Lung (tissue), 12 donors: ENCODE measurements around the gene PHF14. TPM values are rescaled to one million over a fixed set of nuclear protein-coding genes. Genes with fewer than 3 reads are reported as not detected.

Experiments used
- ATAC-seq: fragments of 200-7000 bp; cut with Tn5 transposase; one replicate; pipeline ENCODE4 v1.9.1; 2020; ENCODE audit warnings: moderate number of reproducible peaks; ENCODE audit not compliant: insufficient read depth, low FRiP score
- DNase-seq, 3 donors: peaks; one replicate each; pipeline ENCODE4 v3.0.0-alpha.2; 2013 to 2017
- H3K27ac ChIP-seq, 2 donors: one replicate each; pipeline ENCODE4 v1.5.1; 2013; ENCODE audit warnings: mild to moderate bottlenecking in 2 of 2, moderate library complexity in 2 of 2, control low read depth in 1 of 2, inconsistent platforms in 1 of 2, low read depth in 1 of 2, low read length in 1 of 2
- H3K27me3 ChIP-seq, 3 donors: one replicate each; pipeline ENCODE4 v1.5.1; 2013; ENCODE audit warnings: low read length in 2 of 3; ENCODE audit not compliant: control insufficient read depth in 3 of 3, insufficient read depth in 3 of 3
- H3K36me3 ChIP-seq, 4 donors: one replicate each; pipeline ENCODE4 v1.5.1; 2013; ENCODE audit warnings: low read length in 4 of 4, mild to moderate bottlenecking in 1 of 4, moderate library complexity in 1 of 4; ENCODE audit not compliant: control insufficient read depth in 4 of 4, insufficient read depth in 4 of 4
- H3K4me1 ChIP-seq, 5 donors: one replicate each; pipeline ENCODE4 v1.5.1; 2013; ENCODE audit warnings: low read length in 5 of 5, mild to moderate bottlenecking in 2 of 5, moderate library complexity in 1 of 5; ENCODE audit not compliant: control insufficient read depth in 5 of 5, insufficient read depth in 5 of 5
- H3K4me3 ChIP-seq: one replicate; pipeline ENCODE4 v1.5.1; 2013; ENCODE audit warnings: mild to moderate bottlenecking, control low read depth, moderate library complexity
- H3K9ac ChIP-seq, 2 donors: one replicate each; pipeline ENCODE4 v1.5.1; 2013; ENCODE audit warnings: low read length in 2 of 2, control low read depth in 1 of 2; ENCODE audit not compliant: insufficient read depth in 1 of 2
- H3K9me3 ChIP-seq, 4 donors: one replicate each; pipeline ENCODE4 v1.5.1; 2013; ENCODE audit warnings: low read length in 3 of 4, mild to moderate bottlenecking in 1 of 4, moderate library complexity in 1 of 4; ENCODE audit not compliant: control insufficient read depth in 4 of 4, insufficient read depth in 3 of 4
- WGBS, 2 donors: extraction: QIAGEN DNeasy Blood & Tissue Kit; methylation state at CpG; one replicate each; pipeline ENCODE4 v1.1.7; 2013; 5-methylcytosine and 5-hydroxymethylcytosine counted together
- polyA plus RNA-seq, 2 donors: library from polyadenylated mRNA; stranded (reverse); fragments of 200-250 nt; gene quantifications; one replicate each; pipeline ENCODE4 v1.2.1, GENCODE V29; 2013
- total RNA-seq, 2 donors: library from RNA; depleted of rRNA in 1 of 2; stranded (reverse); fragments of >200 nt in 1 of 2; gene quantifications; one replicate each; pipeline ENCODE4 v1.2.1, GENCODE V29; 2014 to 2021
- TF ChIP-seq, protein P1 (sequence below): IDR thresholded peaks from 2 replicates; pipeline ENCODE4 v1.5.1; 2012; ENCODE audit warnings: mild to moderate bottlenecking; ENCODE audit errors: control extremely low read depth, extremely low read depth
- donor health status: control.
- donor health status: control.
- donor health status: Bipolar disorder and iron deficiency.
- donor health status: healthy.
- donor health status: DM: yes; HTN: yes; CAD: no.

The PHF14 gene
- total and polyA plus RNA-seq, 4 donors, result 12.9 to 89.5 (median 24.7) TPM

- TF ChIP-seq, protein P1, sequence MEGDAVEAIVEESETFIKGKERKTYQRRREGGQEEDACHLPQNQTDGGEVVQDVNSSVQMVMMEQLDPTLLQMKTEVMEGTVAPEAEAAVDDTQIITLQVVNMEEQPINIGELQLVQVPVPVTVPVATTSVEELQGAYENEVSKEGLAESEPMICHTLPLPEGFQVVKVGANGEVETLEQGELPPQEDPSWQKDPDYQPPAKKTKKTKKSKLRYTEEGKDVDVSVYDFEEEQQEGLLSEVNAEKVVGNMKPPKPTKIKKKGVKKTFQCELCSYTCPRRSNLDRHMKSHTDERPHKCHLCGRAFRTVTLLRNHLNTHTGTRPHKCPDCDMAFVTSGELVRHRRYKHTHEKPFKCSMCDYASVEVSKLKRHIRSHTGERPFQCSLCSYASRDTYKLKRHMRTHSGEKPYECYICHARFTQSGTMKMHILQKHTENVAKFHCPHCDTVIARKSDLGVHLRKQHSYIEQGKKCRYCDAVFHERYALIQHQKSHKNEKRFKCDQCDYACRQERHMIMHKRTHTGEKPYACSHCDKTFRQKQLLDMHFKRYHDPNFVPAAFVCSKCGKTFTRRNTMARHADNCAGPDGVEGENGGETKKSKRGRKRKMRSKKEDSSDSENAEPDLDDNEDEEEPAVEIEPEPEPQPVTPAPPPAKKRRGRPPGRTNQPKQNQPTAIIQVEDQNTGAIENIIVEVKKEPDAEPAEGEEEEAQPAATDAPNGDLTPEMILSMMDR, result no peak
- DNase-seq, result no peak
- H3K27me3 ChIP-seq, result no peaks in the 10 kb centered on the region
- no peaks in the 10 kb centered on the region for H3K4me1 ChIP-seq
- H3K4me3 ChIP-seq, result no peak overlapping the region
- no peak overlapping the region for H3K9ac ChIP-seq
- 80 to 87% methylated on average over 2 of the region's 2 CpGs for WGBS, 2 donors
- peaks cover 0 to 3% (median 1%) of the 10 kb centered on the region in 4 donors for H3K36me3 ChIP-seq
- no peak for ATAC-seq
- no peak overlapping the region for H3K27ac ChIP-seq
- H3K9me3 ChIP-seq, result no peaks in the 10 kb centered on the region
Measured at GRCh38 chr7:11082552-11083213, 109.0 kb downstream of the PHF14 start.

DNA sequence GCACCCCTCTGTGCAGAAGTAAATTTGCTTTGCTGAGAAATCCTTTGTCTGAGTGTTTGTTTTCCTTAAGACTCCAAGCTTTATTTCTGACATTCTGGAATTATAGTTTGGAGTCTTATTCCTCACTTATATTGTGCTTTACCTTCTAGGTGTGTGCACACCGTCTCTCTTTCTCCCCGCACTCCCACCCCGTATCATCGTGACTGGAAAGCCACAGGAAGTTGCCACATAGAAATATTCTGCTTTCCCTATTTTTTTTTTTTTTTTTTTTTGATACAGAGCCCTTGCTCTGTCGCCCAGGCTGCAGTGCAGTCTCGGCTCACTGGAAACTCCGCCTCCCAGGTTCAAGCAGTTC, 109.5 kb downstream of the PHF14 start:
- peaks cover 0 to 3% (median 1%) of the 10 kb centered on the region in 4 donors for H3K36me3 ChIP-seq
- DNase-seq (no peak), ATAC-seq (no peak)
- no peak overlapping the region for H3K4me3 ChIP-seq
- WGBS, 2 donors, result 74 to 91% methylated on average over 7 of the region's 7 CpGs
- H3K9me3 ChIP-seq, result no peaks in the 10 kb centered on the region
- H3K4me1 ChIP-seq, result no peaks in the 10 kb centered on the region
- no peak overlapping the region for H3K27ac ChIP-seq
- H3K27me3 ChIP-seq, result no peaks in the 10 kb centered on the region
- H3K9ac ChIP-seq, result no peak overlapping the region
- TF ChIP-seq, protein P1, result no peak

GRCh38 chr7:11104578-11104977, 130.9 kb downstream of the PHF14 start:
- TF ChIP-seq, protein P1, result no peak
- Histone ChIP-seq H3K27ac (no peak overlapping the region), H3K4me1 (no peaks in the 10 kb centered on the region), H3K27me3 (no peaks in the 10 kb centered on the region), H3K36me3 (no peaks in the 10 kb centered on the region), H3K9me3 (no peaks in the 10 kb centered on the region), H3K9ac (no peak overlapping the region), H3K4me3 (no peak overlapping the region)
- 47 to 51% methylated on average over 2 of the region's 2 CpGs for WGBS, 2 donors
- no peak for ATAC-seq
- DNase-seq, result no peak

- TF ChIP-seq, protein P1, result no peak
Measured at GRCh38 chr7:11109659-11110058, 136.0 kb downstream of the PHF14 start.

More at GRCh38 chr7:11109659-11110058, 136.0 kb downstream of the PHF14 start:
- no peak for ATAC-seq
- Histone ChIP-seq H3K4me1 (no peaks in the 10 kb centered on the region), H3K36me3 (peaks cover 0 to 2% (median 1%) of the 10 kb centered on the region in 4 donors), H3K9ac (no peak overlapping the region), H3K27ac (no peak overlapping the region), H3K4me3 (no peak overlapping the region), H3K27me3 (no peaks in the 10 kb centered on the region), H3K9me3 (no peaks in the 10 kb centered on the region)
- DNase-seq, result no peak
